NCI-H526 (cell line): Measurements from ENCODE around the gene LBX1.
A peak's percentile ranks its signal among the peaks of the same experiment; 100 is the strongest.

Source experiments
- DNase-seq, 2 experiments: peaks; one replicate each; lab custom pipeline; 2025; lab: John Stamatoyannopoulos, UW

LBX1 gene

DNA sequence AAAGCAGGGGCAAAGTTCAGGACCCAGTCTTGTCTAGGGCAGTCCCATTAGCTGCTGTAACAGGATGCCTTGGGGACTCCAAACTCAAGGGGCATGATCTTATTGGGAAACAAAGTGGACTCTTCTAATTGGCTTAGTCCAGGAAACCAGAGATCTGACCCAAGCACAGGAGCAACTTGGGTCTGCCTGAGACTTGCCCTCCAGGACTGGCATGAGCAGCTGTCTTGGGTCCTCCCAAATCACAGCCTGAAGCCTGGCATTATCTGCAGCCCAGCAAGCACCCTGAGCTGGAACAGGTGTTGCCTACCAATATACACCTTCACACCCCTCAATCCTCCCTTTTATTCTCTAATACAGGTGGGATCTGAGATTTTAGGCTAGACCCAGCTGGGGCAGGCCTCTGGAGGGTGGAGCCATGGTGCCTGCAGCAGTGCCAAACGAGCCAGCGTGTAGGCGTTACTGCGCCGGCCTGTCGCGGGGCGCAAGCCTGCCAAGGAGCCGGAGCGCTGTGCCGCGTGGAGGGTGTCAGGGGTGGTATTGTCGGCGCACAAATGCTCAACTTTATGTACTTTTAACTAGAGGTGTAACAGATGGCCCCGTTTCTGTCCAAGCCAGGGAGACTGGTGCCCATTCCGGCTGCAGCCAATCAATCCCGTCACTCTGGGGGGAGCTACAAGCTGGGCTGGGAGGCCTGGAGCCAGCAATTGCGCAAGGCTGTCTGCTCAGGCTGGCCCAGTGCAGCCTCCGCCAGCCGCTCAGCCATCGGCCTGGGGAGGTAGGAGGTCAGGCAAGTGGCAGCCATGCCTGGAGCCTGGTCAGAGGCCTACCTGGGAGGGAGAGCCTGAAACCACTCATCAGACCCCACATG, 12.8 kb upstream of the LBX1 start:
- no peak for DNase-seq

DNA sequence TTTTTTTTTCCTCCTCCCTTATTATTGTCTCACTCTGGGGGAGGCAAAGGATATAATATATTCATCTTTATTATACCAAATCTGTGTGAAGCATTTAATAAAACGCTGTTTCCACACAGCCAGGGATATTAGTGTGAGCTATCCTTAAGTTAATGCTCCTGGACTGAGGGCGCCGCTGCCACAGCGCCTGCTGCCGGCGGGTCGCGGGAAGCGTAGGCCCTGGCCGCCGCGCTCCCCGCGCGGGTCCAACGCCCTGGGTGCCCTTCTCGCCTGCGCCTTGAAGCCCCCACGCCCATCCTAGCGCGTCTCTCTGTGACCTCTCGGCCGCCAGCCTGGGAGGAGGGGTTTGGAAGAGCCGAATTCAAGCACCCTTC, 9.5 kb upstream of the LBX1 start:
- no peak for DNase-seq

DNA sequence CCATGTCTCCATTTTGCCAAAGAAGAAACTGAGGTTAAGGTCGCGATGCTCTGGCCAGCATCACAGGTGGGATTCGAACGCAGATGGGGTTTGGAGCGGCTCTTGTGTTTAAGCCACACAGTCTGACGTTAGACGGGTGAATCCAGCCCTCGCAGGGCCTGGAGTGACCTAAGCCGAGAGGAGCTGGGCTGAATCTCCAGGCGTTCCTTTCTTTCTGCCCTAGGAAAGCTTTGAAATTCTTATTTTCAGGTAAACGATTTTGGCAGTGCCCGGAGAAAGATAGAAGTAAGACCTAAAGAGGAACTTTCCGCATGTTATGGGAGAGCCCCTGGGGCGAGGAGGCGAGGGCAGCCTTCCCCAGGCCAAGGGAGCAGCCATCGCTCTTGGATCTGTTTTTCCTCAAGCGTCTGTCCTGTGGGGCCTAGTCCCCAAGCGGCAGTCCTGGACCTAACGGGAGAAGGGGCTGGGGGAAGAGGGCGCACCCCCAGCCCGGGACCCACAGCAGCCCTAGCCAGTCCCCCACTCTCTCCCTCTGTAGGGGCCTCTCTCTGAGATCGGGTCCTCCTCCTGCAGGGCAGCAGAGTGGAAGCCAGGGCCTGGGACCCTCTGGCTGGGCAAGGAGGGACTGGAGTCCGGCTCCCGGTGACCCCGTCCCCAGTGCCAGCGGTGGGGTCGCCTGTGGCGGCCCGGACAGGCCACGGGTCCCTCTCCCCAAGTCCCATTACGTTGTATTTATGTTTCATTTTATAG, 8.9 kb upstream of the LBX1 start:
- DNase-seq = no peak

DNA sequence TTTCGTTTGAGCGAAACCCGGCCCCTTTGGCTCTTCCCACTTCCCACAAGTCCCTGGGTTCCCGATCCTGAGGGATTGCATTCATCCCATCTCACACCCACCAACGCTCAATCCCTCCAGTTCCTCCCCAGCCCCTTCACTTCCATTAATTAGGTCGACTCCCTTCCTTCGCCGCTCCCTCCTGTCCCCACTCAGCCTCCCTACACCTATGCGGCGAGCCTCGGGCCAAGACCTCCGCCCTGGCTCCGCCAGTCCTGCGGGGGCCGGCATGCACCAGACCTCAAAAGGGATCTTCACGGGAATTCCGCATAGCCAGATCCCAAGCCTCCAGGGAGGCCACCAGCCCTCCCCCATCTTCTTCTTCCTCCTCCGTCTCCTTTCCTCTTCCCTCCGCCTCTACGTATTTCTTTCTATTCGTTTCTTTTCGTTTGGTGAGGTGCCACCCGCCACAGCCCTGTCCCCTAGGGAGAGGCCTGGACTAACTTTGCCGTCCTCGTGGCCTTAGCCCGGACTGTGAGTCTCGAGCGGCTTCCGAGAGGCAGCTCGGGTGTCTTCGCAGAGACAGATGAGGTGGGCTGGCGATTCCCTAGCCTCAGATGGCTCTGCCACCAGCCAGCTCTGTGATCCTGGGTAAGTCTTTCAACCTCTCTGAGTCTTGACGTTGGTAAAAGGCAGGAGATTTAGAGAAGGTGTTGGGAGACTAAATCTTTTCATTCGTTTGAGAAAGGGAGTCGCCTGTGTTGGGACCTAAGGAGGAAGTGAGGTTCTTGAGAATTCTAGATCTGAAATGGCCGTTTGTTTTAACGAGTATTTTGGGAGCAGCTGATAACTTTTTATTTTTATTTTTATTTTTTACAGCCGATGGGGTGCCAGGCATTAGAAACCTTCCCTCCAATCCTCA, 8.1 kb upstream of the LBX1 start:
- DNase-seq = no peak

DNA sequence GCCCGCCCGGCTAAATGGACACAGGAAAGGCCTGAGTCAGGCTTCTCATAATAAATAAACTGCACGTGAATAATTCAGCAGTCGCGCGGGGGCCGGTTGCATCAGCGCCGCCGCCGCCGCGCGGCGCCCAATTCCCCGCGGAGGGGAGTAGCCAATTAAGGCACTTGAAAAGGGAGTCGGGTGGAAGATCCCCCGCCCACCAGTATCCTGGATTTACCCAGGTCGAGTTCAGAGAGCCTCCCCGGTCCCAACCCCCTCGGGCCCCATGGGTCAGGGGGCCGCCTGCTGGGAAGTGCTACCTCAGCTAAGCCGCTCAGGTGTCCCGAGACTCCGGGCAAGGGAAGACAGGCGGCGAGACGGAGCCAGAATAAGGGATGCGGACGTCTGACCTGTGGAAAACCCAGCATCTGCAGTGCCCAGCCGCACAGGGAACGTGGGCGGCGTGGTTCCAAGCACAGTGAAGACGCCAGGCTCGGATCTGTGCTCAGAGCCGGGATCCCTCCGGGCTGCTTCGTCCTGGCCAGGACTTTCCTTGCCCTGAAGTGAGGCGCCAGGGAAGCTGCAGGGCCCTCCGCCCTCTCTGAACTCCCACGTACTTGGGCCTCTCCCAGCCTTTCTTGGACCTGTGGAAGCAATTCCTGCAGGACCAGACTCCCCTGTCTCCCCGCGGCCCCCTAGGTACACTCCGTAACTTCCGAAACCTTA, 7.3 kb upstream of the LBX1 start:
- no peak for DNase-seq

DNA sequence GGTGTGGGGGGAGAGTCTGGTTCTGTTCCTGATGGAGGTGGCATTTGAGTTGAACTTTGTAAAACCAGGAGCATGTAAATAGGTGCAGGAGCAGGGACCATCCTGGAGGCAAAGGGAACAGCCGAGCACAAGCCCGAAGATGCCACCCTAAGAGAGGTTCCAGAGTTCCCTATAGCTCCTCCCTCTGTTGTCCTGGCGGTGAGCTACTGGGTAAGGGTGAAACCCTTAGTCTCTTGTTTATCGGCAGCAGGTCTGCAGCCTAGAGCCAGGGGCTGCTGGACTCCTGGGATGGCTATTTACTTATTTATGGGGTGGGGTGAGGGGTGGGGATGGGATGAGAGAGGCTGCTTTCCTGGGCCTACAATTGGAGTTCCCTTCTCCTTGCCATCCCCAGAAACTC, 6.5 kb upstream of the LBX1 start:
- no peak for DNase-seq

DNA sequence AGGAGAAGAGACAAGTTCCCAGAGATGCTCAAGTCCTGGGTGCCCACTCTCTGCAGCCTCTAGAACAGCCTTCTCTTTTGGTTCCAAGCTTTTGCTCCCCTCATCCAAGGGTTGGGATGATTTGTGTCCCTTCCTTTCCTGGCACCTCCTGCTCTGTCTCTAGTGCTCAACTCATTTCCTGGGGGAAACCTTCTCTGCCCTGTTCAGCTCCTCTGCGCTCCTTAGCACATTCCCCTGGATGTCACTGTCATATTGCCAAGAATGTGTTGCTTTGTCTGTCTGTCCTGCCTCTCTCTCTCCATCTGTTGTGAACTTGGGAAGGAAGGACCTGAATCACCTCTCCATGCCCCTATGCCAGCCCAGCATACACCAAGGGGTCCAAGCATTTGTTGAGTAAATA, 5.1 kb upstream of the LBX1 start:
- no peak for DNase-seq

DNA sequence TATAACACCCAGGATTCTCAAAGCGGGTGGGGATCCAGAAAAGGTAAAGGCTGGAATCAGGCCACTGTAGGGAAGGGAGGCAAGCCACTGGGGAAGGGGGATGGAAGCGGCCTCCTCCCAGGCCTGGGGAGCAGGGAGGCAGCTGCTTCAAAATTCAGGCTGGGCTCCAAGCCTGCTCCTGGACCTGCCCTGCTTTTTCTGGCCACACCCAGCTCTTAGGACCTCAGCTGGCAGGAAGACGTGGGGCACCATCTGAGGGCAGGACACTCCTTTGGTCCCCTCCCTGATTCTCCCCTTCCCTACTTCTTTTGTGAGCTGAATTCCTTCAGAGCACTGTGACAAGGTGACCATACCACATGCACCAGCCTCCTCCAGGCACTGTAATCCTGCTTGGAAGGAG, 4.6 kb upstream of the LBX1 start:
- DNase-seq = no peak

DNA sequence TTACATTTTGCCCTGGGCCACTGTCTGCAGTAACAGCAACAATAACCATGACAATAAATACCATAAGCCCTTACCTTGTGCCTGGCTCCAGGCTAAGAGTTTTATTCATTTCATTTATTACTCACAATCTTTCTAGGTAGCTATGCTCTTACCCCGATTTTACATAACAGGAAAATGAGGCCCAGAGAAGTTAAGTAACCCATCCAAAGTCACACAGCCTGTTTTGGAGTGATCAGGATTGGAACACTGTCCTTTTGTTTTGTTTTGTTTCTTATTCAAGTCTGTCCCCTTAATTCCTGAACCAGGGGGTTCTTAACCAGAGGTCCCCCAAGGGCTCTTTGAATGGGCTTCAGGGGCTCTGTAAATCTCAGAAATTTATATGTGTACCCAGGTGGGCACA, 4.2 kb upstream of the LBX1 start:
- no peak for DNase-seq

DNA sequence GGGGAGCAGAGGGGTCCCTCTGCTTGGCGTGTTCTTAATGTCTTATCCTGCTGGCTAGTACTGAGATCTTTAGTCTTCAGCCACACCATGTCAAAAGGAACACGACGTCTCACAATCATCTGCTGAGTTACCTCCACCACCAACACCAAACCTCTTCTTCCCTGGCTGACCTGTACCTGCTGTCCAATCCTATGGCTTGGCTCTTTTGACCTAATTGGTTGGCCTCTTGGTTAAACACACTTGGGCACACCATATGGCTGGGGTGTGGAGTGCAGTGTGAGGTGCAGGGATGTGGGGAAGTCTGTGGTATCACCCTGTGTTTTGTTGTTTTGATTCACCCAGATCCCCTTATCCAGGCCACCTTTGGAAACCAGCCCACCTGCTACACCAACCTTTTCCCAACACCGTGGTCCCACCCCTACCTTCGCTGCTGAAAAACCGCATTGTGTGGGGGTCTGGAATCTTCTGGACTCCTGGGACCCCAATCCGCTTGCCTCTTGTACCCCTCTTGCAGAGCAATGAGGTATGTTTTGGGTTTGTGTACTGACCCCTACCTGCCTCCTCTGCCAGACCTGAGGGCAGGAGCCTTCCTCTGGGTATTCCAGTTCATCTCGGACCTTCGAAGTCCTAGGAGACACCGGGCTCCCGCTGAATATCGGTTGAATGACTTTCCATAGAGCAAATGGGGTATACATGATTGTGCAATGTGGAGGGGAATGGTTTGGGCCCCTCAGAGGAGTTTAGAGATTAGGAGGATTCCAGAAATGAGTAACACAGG, 2.8 kb upstream of the LBX1 start:
- DNase-seq = no peak

DNA sequence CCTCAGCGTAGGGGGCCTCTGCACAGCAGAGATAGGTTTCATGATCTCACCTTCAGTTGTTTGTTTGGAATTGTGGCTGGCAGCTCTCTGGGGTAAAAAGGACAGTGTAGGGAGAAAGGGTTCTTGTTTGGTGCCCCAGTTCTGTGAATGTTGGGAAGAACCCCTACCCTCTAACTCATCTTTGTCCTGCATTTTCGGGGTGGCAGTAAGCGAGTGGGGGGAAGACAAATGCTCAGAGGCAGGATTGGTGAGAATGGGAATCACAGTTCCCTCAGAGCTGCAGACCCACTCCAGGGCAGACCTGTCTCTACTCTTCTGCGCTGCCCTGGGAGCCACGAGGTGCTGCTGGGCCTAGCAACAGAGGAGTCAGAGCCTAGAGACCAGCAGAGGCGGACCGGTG, 1.8 kb upstream of the LBX1 start:
- DNase-seq = no peak

DNA sequence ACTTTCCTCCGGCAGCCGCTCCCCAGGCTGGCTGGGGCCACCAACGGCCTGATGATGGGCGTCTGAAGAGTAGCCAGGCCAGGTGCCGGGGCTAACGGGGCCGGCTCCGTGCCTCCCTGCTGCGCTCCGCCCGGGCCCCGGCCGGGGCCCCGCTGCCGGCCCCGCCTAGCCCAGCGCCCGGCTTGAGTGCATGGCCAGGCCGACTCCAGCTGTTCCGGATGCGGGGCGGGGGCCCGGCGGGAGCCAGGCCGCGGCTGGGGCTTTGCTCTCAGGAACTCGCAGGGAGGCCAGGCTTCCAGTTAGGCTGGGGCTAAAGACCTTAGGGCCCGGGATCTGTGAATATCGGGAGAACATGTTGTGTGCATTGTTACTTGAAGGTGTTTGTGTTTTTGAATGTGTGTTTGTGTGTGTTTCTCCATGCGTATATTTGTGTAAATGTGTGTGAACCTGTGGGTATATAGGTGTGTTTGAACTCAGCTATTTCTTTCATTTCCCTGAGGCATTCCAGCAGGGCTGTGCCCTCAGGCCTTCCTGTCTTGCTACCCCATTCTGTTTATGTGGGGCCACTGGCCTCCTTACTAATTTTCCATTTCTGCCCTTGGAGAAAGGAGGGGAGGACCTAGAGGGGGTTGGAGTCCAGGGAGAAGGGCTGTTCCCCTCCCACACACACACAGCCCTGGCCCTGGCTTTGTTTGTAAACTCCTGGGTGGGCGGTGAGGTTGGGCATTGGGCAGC, 1.1 kb upstream of the LBX1 start:
- DNase-seq = peak in 1 of 2 experiments; percentile 34

DNA sequence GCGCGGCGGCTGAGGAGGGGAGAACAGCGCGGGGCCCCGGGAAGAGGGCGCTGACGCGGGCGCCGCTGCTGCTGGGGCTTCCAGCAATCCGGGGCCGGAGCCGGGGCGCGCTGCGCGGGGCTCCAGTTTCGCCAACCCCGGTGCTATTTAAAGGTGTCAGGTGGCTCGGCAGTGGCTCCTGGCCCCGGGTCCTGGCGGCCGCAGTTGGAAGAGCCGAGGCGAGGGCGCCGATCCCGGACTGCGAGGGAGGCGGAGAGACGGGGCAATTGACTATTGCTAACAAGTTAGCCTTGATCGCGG, 347 bp downstream of the LBX1 start:
- peak in 1 of 2 experiments; percentile 36 for DNase-seq

DNA sequence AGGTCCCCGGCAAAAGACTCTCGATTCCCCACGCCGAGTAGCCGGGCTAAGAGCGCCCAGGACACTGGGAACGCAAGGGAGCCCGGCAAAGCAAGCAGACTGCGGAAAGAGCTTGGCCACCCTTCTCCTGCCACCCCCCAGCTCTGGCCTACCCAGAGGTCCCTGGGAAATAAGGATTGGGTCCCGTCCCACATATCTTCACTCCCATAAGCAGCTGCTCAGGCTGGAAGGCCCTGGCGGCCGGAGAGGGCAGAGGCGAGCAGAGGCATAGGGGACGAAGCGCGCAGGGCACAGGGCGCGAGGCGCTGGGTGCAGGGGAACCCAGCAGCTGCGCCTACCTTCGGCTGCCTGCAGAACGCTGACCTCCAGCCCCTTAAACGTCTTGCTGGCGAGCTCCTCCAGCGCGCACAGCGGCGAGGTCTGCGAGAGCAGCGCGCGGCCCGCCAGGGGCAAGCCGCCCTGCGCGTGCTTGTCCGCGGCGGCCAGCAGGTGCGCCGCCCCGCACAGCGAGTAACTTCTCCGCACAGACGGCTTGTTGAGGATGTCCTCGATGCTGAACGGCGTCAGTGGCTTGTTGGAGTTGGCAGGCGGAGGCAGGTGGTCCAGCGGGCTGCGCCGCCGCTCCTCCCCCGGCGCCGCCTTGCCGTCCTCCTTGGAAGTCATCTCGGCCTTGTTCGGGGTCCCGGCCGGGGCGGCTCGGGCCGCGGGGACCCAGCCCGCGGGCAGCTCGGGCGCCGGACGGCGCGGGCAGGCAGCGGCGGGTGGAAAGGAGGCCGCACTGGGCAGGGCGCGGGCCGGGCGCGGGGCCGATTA, 904 bp downstream of the LBX1 start:
- peak in 1 of 2 experiments; percentile 33 for DNase-seq

DNA sequence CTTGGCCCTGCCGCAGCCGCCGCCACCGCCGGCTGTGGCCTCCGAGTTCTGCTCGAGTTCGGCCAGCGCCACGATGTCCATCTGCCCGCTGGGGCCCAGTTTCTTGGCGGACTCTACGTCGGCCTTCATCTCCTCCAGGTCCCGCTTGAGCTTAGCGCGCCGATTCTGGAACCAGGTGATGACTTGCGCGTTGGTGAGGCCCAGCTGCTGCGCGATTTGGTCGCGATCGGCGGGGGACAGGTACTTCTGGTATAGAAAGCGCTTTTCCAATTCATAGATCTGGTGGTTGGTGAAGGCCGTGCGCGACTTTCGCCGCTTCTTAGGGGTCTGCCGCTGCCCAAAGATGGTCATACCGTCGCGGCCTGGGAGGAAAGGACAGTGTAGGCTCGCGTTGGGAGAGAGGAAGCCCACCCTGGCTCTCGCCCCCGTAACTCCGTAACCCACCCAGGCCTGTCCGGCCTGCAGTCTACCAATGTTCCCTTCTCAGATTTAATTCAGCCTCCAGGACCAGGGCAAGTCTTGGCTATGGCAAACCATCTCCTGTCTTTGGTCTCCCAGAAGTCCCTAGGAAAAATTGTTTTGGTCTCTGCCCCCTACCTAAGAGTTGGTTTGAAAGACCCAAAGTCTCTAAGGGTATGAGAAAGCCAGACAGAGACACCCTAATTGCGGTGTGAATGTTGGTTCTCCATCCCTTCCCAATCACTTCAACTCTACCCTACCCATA, 1.7 kb downstream of the LBX1 start:
- no peak for DNase-seq

DNA sequence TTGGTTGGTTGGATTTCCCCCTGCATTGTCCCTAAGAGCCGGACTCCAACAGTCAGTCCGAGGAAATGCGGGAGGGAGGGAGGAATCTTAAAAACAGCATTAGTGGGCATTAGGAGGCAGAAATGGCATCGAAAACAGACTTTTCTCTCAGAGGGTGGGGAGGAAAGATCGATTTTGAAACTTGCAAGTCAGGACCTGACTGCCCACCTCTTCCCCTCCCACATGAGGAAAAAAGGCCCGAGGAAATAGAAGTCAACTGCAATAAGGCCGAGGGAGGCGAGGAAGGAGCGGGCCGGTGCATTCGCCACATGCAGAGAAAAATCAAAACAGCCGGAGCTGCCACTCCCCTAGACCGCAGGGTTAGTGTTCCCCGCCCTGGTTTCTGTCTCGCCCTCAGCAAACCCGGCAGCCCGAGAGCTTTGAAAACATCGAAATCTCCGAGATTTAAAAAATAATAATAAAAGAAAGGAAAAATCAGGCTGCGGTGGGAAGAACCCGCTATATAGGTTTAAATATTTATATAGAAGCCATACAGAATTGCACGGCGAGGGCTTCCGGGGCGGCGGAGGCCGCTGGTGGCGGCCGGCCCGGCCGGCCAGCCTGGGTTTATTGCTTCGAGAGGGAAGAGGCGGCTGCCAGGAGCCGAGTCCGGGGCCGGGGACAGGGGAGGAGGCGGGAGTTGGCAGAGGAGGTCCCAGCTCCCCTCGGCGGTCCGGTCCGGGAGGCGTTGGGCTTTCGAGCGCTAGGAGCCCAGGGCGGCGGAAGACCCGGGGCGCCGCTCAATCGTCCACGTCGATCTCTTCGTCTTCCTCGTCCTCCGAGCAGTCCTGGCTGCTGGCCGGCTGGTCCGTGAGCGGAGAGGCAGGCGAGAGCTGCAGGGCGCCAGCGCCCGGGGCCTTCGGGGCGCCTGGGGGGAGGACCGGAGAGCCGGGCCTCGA, 2.5 kb downstream of the LBX1 start:
- DNase-seq = peak in 1 of 2 experiments; percentile 43

DNA sequence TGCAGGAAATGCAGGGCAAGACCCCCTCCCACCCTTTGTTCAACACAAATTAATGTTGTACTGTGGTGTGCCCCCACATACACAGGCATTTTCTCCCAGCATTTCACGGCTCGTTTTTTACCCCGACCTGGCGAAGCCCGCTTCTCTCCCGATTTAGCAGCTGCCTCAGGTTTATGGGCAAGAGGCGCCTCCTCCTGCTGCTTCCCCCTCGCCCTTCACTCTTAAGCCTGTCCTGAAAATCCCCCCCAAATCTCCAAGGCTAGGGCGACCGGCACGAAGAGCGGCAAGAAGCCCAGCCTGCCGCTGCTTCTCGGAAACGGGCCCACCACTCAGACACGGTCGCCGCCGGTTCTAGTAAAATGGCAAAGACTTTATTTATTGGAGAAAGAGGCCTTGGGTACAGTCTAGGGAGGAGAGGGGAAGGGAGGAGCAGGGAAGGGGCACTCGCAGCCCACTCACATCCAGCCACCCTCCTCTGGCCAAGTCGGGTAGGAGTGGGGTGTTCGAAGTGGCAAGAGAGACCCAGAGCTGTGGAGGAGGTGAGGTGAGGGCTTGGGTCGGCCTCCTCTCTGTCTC, 3.3 kb downstream of the LBX1 start:
- no peak for DNase-seq
